HS-5 (cell line): ENCODE data around the gene NRIP1.

Source experiments
- DNase-seq: peaks from one replicate; pipeline ENCODE4 v3.0.0-alpha.2; 2012; ENCODE audit warnings: low read depth

Gene NRIP1

GRCh38 chr21:15005391-15005790 lies 59.4 kb downstream of the NRIP1 start:
- no peak for DNase-seq

GRCh38 chr21:15004721-15005370 lies 60.0 kb downstream of the NRIP1 start:
- no peak for DNase-seq

- DNase-seq = no peak
Measured at GRCh38 chr21:15003463-15004135, 61.2 kb downstream of the NRIP1 start.

- no peak for DNase-seq
Measured at GRCh38 chr21:15001857-15002606, 62.8 kb downstream of the NRIP1 start.

- no peak for DNase-seq
Measured at GRCh38 chr21:15001113-15001512, 63.7 kb downstream of the NRIP1 start.

GRCh38 chr21:15000081-15000480 lies 64.7 kb downstream of the NRIP1 start:
- DNase-seq = no peak

- DNase-seq = no peak
Measured at GRCh38 chr21:14998784-14999183, 66.0 kb downstream of the NRIP1 start.

- no peak for DNase-seq
Measured at GRCh38 chr21:14998336-14998735, 66.5 kb downstream of the NRIP1 start.

GRCh38 chr21:14995695-14996490 lies 68.9 kb downstream of the NRIP1 start:
- no peak for DNase-seq

- DNase-seq = no peak
Measured at GRCh38 chr21:14995226-14995625, 69.6 kb downstream of the NRIP1 start.

- no peak for DNase-seq
Measured at GRCh38 chr21:14993115-14993514, 71.7 kb downstream of the NRIP1 start.

GRCh38 chr21:14991957-14992356 lies 72.8 kb downstream of the NRIP1 start:
- DNase-seq = no peak

- no peak for DNase-seq
Measured at GRCh38 chr21:14989359-14989758, 75.4 kb downstream of the NRIP1 start.

GRCh38 chr21:14988760-14989159 lies 76.0 kb downstream of the NRIP1 start:
- DNase-seq = no peak

- no peak for DNase-seq
Measured at GRCh38 chr21:14987370-14988170, 77.2 kb downstream of the NRIP1 start.

GRCh38 chr21:14985306-14985705 lies 79.5 kb downstream of the NRIP1 start:
- DNase-seq = no peak

- DNase-seq = no peak
Measured at GRCh38 chr21:14982336-14982735, 82.5 kb downstream of the NRIP1 start.

GRCh38 chr21:14981246-14981645 lies 83.6 kb downstream of the NRIP1 start:
- no peak for DNase-seq

GRCh38 chr21:14979264-14979663 lies 85.5 kb downstream of the NRIP1 start:
- DNase-seq = no peak

- DNase-seq = no peak
Measured at GRCh38 chr21:14977814-14978213, 87.0 kb downstream of the NRIP1 start.

GRCh38 chr21:14975136-14975919 lies 89.5 kb downstream of the NRIP1 start:
- DNase-seq = no peak
